ENCODE data around the gene WDR49. TPM values are rescaled to one million over a fixed set of nuclear protein-coding genes. Genes with fewer than 3 reads are reported as not detected.

WDR49 gene
- total RNA-seq, 1 donor from 2014 or later: 2.2 TPM

- no peaks in the 10 kb centered on the region for H3K27me3 ChIP-seq
- intact Hi-C loops (cut with DNase I): no loop called here
- H3K9me3 ChIP-seq: no peaks in the 10 kb centered on the region
- no peak overlapping the region for H3K27ac ChIP-seq
- no peaks in the 10 kb centered on the region for H3K36me3 ChIP-seq
- TF ChIP-seq CTCF (IDR thresholded peaks at IDR 0.05) (no peak), POLR2AphosphoS5 (IDR thresholded peaks at IDR 0.05; ENCODE audit: insufficient read depth in 1 of 2, low read depth in 1 of 2) (no peak), POLR2A (IDR thresholded peaks at IDR 0.05) (no peak)
- no peaks in the 10 kb centered on the region for H3K4me1 ChIP-seq
- no peak for DNase-seq (ENCODE audit: extremely low spot score in 2 of 2)
- no peak overlapping the region for H3K4me3 ChIP-seq
Observed at GRCh38 chr3:167609156-167609555, 44.6 kb downstream of the WDR49 start.

GRCh38 chr3:167606836-167607235 is 46.9 kb downstream of the WDR49 start:
- no peak overlapping the region for H3K4me3 ChIP-seq
- H3K27ac ChIP-seq: no peak overlapping the region
- no peak for DNase-seq (ENCODE audit: extremely low spot score in 2 of 2)
- TF ChIP-seq POLR2AphosphoS5 (IDR thresholded peaks at IDR 0.05; ENCODE audit: insufficient read depth in 1 of 2, low read depth in 1 of 2): no peak
- H3K36me3 ChIP-seq: no peaks in the 10 kb centered on the region
- no peaks in the 10 kb centered on the region for H3K9me3 ChIP-seq
- H3K27me3 ChIP-seq: no peaks in the 10 kb centered on the region
- intact Hi-C loops (cut with DNase I): no loop called here
- no peaks in the 10 kb centered on the region for H3K4me1 ChIP-seq

- H3K9me3 ChIP-seq: no peaks in the 10 kb centered on the region
- H3K4me3 ChIP-seq: no peak overlapping the region
- no peak for DNase-seq (ENCODE audit: extremely low spot score in 2 of 2)
- H3K27me3 ChIP-seq: no peaks in the 10 kb centered on the region
- TF ChIP-seq POLR2A (IDR thresholded peaks at IDR 0.05) (no peak), CTCF (IDR thresholded peaks at IDR 0.05) (no peak), POLR2AphosphoS5 (IDR thresholded peaks at IDR 0.05; ENCODE audit: insufficient read depth in 1 of 2, low read depth in 1 of 2) (no peak)
- no peak overlapping the region for H3K27ac ChIP-seq
- no peaks in the 10 kb centered on the region for H3K4me1 ChIP-seq
- H3K36me3 ChIP-seq: no peaks in the 10 kb centered on the region
- intact Hi-C loops (cut with DNase I): no loop called here
Observed at GRCh38 chr3:167605871-167606270, 47.9 kb downstream of the WDR49 start.

- Histone ChIP-seq H3K9me3 (no peaks in the 10 kb centered on the region), H3K27me3 (no peaks in the 10 kb centered on the region), H3K36me3 (no peaks in the 10 kb centered on the region), H3K4me3 (no peak overlapping the region), H3K4me1 (no peaks in the 10 kb centered on the region), H3K27ac (no peak overlapping the region)
- TF ChIP-seq CTCF (IDR thresholded peaks at IDR 0.05) (no peak), POLR2A (IDR thresholded peaks at IDR 0.05) (no peak), POLR2AphosphoS5 (IDR thresholded peaks at IDR 0.05; ENCODE audit: insufficient read depth in 1 of 2, low read depth in 1 of 2) (no peak)
- intact Hi-C loops (cut with DNase I): no loop called here
- DNase-seq (ENCODE audit: extremely low spot score in 2 of 2): no peak
Observed at GRCh38 chr3:167602041-167602440, 51.7 kb downstream of the WDR49 start.

GRCh38 chr3:167587651-167588050 is 66.1 kb downstream of the WDR49 start:
- Histone ChIP-seq H3K4me3 (no peak overlapping the region), H3K4me1 (no peaks in the 10 kb centered on the region), H3K27me3 (no peaks in the 10 kb centered on the region), H3K9me3 (no peaks in the 10 kb centered on the region), H3K36me3 (no peaks in the 10 kb centered on the region), H3K27ac (no peak overlapping the region)
- no peak for DNase-seq (ENCODE audit: extremely low spot score in 2 of 2)
- intact Hi-C loops (cut with DNase I): no loop called here
- TF ChIP-seq POLR2A (IDR thresholded peaks at IDR 0.05) (no peak), CTCF (IDR thresholded peaks at IDR 0.05) (no peak), POLR2AphosphoS5 (IDR thresholded peaks at IDR 0.05; ENCODE audit: insufficient read depth in 1 of 2, low read depth in 1 of 2) (no peak)

Data from vagina (tissue), 2 donors.